ENCODE measurements around the gene PCDH1.

- TF ChIP-seq SIN3A (IDR thresholded peaks at IDR 0.05; ENCODE audit: borderline replicate concordance, insufficient read depth, low read length) (no peak), REST (IDR thresholded peaks at IDR 0.05; ENCODE audit: insufficient read depth in 1 of 2, low read depth in 2 of 2, low read length in 2 of 2) (no peak), TAF1 (IDR thresholded peaks at IDR 0.05; ENCODE audit: borderline replicate concordance, insufficient read depth, low read length) (no peak), POLR2AphosphoS5 (IDR thresholded peaks at IDR 0.05; ENCODE audit: low read depth, low read length) (no peak)
Measured at GRCh38 chr5:141850244-141850768, 27.9 kb downstream of the PCDH1 start.
